Neuronal stem cell (in vitro differentiated cells): Measurements from ENCODE around the gene SMIM35.

Experiments used
- DNase-seq: peaks from one replicate; pipeline ENCODE4 v3.0.0-alpha.2; 2013; ENCODE audit warnings: low spot score
- H2AFZ ChIP-seq: one replicate; pipeline ENCODE4 v1.6.1; 2013; ENCODE audit warnings: mild to moderate bottlenecking, low read length, inconsistent platforms
- H2AK5ac ChIP-seq: 2 replicates; pipeline ENCODE4 v1.6.1; 2013; ENCODE audit warnings: low read depth, mild to moderate bottlenecking, inconsistent platforms, low read length, moderate library complexity, mixed read lengths
- H2BK120ac ChIP-seq: 2 replicates; pipeline ENCODE4 v1.6.1; 2013; ENCODE audit warnings: low read depth, mild to moderate bottlenecking, inconsistent platforms, low read length, moderate library complexity, mixed read lengths
- H2BK12ac ChIP-seq: one replicate; pipeline ENCODE4 v1.6.1; 2013; ENCODE audit warnings: low read length, inconsistent platforms
- H2BK15ac ChIP-seq: 2 replicates; pipeline ENCODE4 v1.6.1; 2013; ENCODE audit warnings: mild to moderate bottlenecking, low read length, inconsistent platforms, mixed read lengths
- H2BK5ac ChIP-seq: one replicate; pipeline ENCODE4 v1.6.1; 2013; ENCODE audit warnings: inconsistent platforms, mild to moderate bottlenecking, low read length, moderate library complexity
- H3K14ac ChIP-seq: one replicate; pipeline ENCODE4 v1.6.1; 2013; ENCODE audit warnings: low read length, inconsistent platforms
- H3K18ac ChIP-seq: 2 replicates; pipeline ENCODE4 v1.6.1; 2013; ENCODE audit warnings: low read length, inconsistent platforms
- H3K23ac ChIP-seq: 2 replicates; pipeline ENCODE4 v1.6.1; 2013; ENCODE audit warnings: low read depth, mild to moderate bottlenecking, mixed read lengths, low read length, inconsistent platforms; ENCODE audit not compliant: poor library complexity
- H3K27ac ChIP-seq: replicated peaks from 3 replicates; pipeline ENCODE4 v1.5.1; 2013; ENCODE audit warnings: low read length, inconsistent platforms
- H3K27me3 ChIP-seq, 3 experiments: 2 replicates each; pipeline ENCODE4 v1.6.1; 2013; ENCODE audit warnings: low read length in 3 of 3, mild to moderate bottlenecking in 2 of 3, inconsistent platforms in 1 of 3, low read depth in 1 of 3, mixed read lengths in 1 of 3, moderate library complexity in 1 of 3; ENCODE audit not compliant: control insufficient read depth in 3 of 3, insufficient read depth in 3 of 3
- H3K36me3 ChIP-seq, 2 donors: replicated peaks in 1 of 2; 2 replicates each; pipeline ENCODE4 v1.6.1; 2013; ENCODE audit warnings: low read length in 2 of 2; ENCODE audit not compliant: control insufficient read depth in 2 of 2, insufficient read depth in 2 of 2
- H3K4ac ChIP-seq: 2 replicates; pipeline ENCODE4 v1.6.1; 2013; ENCODE audit warnings: inconsistent platforms, mild to moderate bottlenecking, low read length, moderate library complexity
- H3K4me1 ChIP-seq, 2 donors: 1 replicate in 1 of 2; 2 replicates in 1 of 2; pipeline ENCODE4 v1.6.1; 2013; ENCODE audit warnings: low read length in 2 of 2, low read depth in 1 of 2; ENCODE audit not compliant: control insufficient read depth in 2 of 2, insufficient read depth in 1 of 2
- H3K4me2 ChIP-seq: one replicate; pipeline ENCODE4 v1.6.1; 2013; ENCODE audit warnings: mild to moderate bottlenecking, low read length, inconsistent platforms; ENCODE audit not compliant: insufficient read depth, poor library complexity, severe bottlenecking
- H3K4me3 ChIP-seq, 2 donors: 2 replicates each; pipeline ENCODE4 v1.5.1; 2013; ENCODE audit warnings: low read length in 2 of 2, mild to moderate bottlenecking in 2 of 2, inconsistent platforms in 1 of 2, moderate library complexity in 1 of 2
- H3K79me1 ChIP-seq: one replicate; pipeline ENCODE4 v1.6.1; 2013; ENCODE audit warnings: low read depth, mild to moderate bottlenecking, inconsistent platforms, low read length, moderate library complexity
- H3K9ac ChIP-seq: one replicate; pipeline ENCODE4 v1.6.1; 2013; ENCODE audit warnings: mild to moderate bottlenecking, low read depth, low read length, inconsistent platforms; ENCODE audit not compliant: poor library complexity
- H3K9me3 ChIP-seq, 2 donors: replicated peaks in 1 of 2; 2 replicates each; pipeline versions ENCODE3 to v1.6.1; 2013; ENCODE audit warnings: low read length in 2 of 2, mild to moderate bottlenecking in 2 of 2, inconsistent platforms in 1 of 2, low read depth in 1 of 2, mixed read lengths in 1 of 2, moderate library complexity in 1 of 2; ENCODE audit not compliant: control insufficient read depth in 2 of 2, insufficient read depth in 1 of 2
- H4K8ac ChIP-seq: one replicate; pipeline ENCODE4 v1.6.1; 2013; ENCODE audit warnings: low read depth, mild to moderate bottlenecking, inconsistent platforms, low read length, moderate library complexity
- H4K91ac ChIP-seq: one replicate; pipeline ENCODE4 v1.6.1; 2013; ENCODE audit warnings: low read length, low read depth, mild to moderate bottlenecking, inconsistent platforms; ENCODE audit not compliant: poor library complexity
- WGBS, 2 donors: extraction: QIAGEN DNeasy Blood & Tissue Kit; methylation state at CpG; one replicate each; pipeline ENCODE4 v1.1.7; 2013; ENCODE audit warnings: missing lambda C conversion rate in 2 of 2, mixed read lengths in 1 of 2; ENCODE audit not compliant: insufficient read length in 2 of 2, insufficient replicate concordance in 1 of 2; ENCODE audit errors: extremely low coverage in 2 of 2; 5-methylcytosine and 5-hydroxymethylcytosine counted together

SMIM35 gene

GRCh38 chr11:117986981-117987574 is 99.7 kb downstream of the SMIM35 start:
- H3K14ac ChIP-seq, result no peak overlapping the region
- no peaks in the 10 kb centered on the region for H3K79me1 ChIP-seq
- H2BK120ac ChIP-seq, result no peak overlapping the region
- H3K9me3 ChIP-seq, result no peaks in the 10 kb centered on the region
- DNase-seq, result no peak
- H2AFZ ChIP-seq, result no peak overlapping the region
- no peak overlapping the region for H2BK15ac ChIP-seq
- peaks cover 0 to 55% (median 22%) of the 10 kb centered on the region in 3 experiments for H3K27me3 ChIP-seq
- no peak overlapping the region for H3K9ac ChIP-seq
- H2AK5ac ChIP-seq, result no peak overlapping the region
- no peak overlapping the region for H3K18ac ChIP-seq
- H3K4ac ChIP-seq, result no peak overlapping the region
- H4K8ac ChIP-seq, result no peak overlapping the region
- no peak overlapping the region for H3K4me3 ChIP-seq
- no peak overlapping the region for H3K23ac ChIP-seq
- WGBS, 2 donors, result no CpG with 5 or more reads among the region's 15 CpGs
- H3K4me1 ChIP-seq, result peaks cover 1 to 3% of the 10 kb centered on the region in 2 donors
- H2BK5ac ChIP-seq, result no peak overlapping the region
- no peak overlapping the region for H4K91ac ChIP-seq
- H3K4me2 ChIP-seq, result no peak overlapping the region
- H3K36me3 ChIP-seq, result no peaks in the 10 kb centered on the region
- no peak overlapping the region for H3K27ac ChIP-seq
- H2BK12ac ChIP-seq, result no peak overlapping the region

DNA sequence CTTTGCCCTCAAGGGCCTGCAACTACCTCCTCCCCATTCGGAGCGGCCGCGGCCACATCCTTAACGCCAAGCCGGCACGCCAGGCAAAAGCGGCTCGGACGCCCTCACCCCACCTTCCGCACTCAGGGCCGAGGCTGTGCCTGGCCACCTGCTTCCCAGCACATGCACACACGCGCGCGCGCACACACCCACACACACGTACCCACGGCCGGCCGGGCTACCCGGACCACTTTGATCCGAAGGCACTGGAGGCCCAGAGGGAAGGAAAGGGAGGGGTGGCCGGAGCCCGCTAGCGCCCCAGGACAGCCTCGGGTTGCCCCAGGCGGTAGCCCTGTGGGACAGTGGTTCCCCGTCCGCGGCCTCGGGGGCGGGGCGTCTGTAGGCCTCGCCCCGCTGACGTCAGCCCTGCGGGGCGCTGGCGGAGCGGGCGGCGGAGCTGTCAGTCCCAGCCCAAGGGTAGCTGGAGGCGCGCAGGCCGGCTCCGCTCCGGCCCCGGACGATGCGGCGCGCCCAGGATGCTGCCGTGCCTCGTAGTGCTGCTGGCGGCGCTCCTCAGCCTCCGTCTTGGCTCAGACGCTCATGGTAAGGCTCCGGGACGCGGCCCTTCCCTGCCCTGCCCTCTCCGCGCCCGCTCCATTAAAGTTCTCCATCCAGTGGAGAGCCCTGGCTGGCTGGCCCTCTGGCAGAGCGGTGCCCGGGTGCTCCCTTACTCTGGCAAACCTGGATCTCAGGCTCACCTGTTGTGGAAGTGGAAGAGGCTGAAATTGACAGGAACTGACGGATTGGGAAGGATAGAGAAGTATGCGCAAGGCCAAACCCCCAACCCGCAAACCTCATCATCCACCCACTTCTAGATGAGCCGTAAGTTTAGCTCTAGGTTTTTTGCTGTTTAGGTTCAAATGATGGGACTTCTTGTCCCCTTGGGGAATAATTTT is 100.5 kb downstream of the SMIM35 start, which contains the start of gene IL10RA:
TSS of gene IL10RA (plus strand) at position 442 of the 935 bp plus-strand sequence. CDS start at position 516, 74 bp downstream.
- peak within 1 kb of the TSS; percentile 74 for H3K14ac ChIP-seq
- no peak within 1 kb of the TSS for H2BK5ac ChIP-seq
- peak; percentile 86 for DNase-seq
- H2AK5ac ChIP-seq, result no peak within 1 kb of the TSS
- H3K4me3 ChIP-seq, result peak within 1 kb of the TSS; percentile 47 to 81
- H2BK120ac ChIP-seq, result peak within 1 kb of the TSS; percentile 94
- no peaks in the 10 kb centered on the region for H3K79me1 ChIP-seq
- peak within 1 kb of the TSS; percentile 90 for H3K23ac ChIP-seq
- H2BK12ac ChIP-seq, result peak within 1 kb of the TSS; percentile 78
- H3K9me3 ChIP-seq, result no peaks in the 10 kb centered on the region
- peak within 1 kb of the TSS; percentile 79 for H3K4me2 ChIP-seq
- no peaks in the 10 kb centered on the region for H3K36me3 ChIP-seq
- H3K27ac ChIP-seq, result no peak within 1 kb of the TSS
- peaks cover 0 to 55% (median 22%) of the 10 kb centered on the region in 3 experiments for H3K27me3 ChIP-seq
- peak within 1 kb of the TSS; percentile 43 for H3K4ac ChIP-seq
- H3K18ac ChIP-seq, result peak within 1 kb of the TSS; percentile 97
- peak within 1 kb of the TSS; percentile 68 for H4K91ac ChIP-seq
- WGBS, 2 donors, result no CpG with 5 or more reads among the region's 71 CpGs
- H3K4me1 ChIP-seq, result peaks cover 1 to 3% of the 10 kb centered on the region in 2 donors
- peak within 1 kb of the TSS; percentile 92 for H4K8ac ChIP-seq
- peak within 1 kb of the TSS; percentile 86 for H2BK15ac ChIP-seq
- peak within 1 kb of the TSS; percentile 99 for H2AFZ ChIP-seq
- H3K9ac ChIP-seq, result peak within 1 kb of the TSS; percentile 92

DNA sequence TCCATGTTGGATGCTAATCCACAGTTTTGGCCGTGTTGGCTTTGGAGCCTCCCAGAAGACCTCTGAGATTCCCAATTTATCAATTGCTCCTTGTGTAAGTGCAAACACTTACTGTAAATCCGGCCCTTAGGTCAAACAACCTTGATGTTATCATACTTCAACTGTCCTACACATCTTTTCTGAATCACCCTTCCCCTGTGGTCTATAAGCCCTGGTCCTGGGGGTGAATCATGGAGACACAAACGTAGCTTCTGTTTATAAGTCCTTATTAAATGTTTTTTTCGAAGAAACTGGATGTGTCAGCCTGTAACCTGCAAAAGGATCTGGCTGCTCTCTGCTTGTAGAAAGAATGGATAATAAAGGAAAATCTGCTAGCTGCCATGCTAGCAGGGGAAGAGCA is 102.3 kb downstream of the SMIM35 start:
- Histone ChIP-seq H2BK5ac (no peak overlapping the region), H2BK120ac (no peak overlapping the region), H3K4me3 (no peak overlapping the region), H3K23ac (no peak overlapping the region), H4K91ac (no peak overlapping the region), H3K9me3 (no peaks in the 10 kb centered on the region), H2BK12ac (no peak overlapping the region), H4K8ac (no peak overlapping the region), H3K79me1 (no peaks in the 10 kb centered on the region), H3K9ac (no peak overlapping the region), H3K36me3 (no peaks in the 10 kb centered on the region), H2AK5ac (no peak overlapping the region), H3K4me1 (peaks cover 1 to 3% of the 10 kb centered on the region in 2 donors), H3K27me3 (peaks cover 0 to 51% (median 22%) of the 10 kb centered on the region in 3 experiments), H3K18ac (no peak overlapping the region), H3K27ac (no peak overlapping the region), H3K14ac (no peak overlapping the region), H2AFZ (no peak overlapping the region), H2BK15ac (no peak overlapping the region), H3K4me2 (no peak overlapping the region), H3K4ac (no peak overlapping the region)
- WGBS, 2 donors, result no CpG with 5 or more reads among the region's 4 CpGs
- DNase-seq, result no peak

DNA sequence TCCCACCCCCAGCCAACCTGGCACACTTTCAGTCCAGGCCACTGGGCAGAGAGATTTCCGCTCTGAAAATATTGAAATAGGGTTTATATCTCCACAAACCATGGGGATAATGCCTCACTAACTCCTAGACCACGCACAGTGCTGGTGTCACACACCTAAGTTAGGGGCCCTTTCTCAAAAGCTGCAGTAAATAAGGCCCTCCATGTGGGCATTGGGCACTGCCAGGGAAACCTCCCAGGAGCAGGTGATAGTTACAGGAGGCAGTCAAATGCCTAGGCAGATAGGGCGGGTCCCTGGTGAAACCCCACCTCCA is 103.6 kb downstream of the SMIM35 start:
- no peak overlapping the region for H3K4me2 ChIP-seq
- H3K4me1 ChIP-seq, result peaks cover 1 to 3% of the 10 kb centered on the region in 2 donors
- H3K14ac ChIP-seq, result no peak overlapping the region
- no peaks in the 10 kb centered on the region for H3K36me3 ChIP-seq
- H3K9me3 ChIP-seq, result no peaks in the 10 kb centered on the region
- H2BK120ac ChIP-seq, result no peak overlapping the region
- no peak overlapping the region for H4K8ac ChIP-seq
- H3K79me1 ChIP-seq, result no peaks in the 10 kb centered on the region
- no peak overlapping the region for H3K4me3 ChIP-seq
- no peak overlapping the region for H3K4ac ChIP-seq
- no peak overlapping the region for H2AK5ac ChIP-seq
- no peak overlapping the region for H3K9ac ChIP-seq
- H3K27ac ChIP-seq, result no peak overlapping the region
- H2BK12ac ChIP-seq, result no peak overlapping the region
- H4K91ac ChIP-seq, result no peak overlapping the region
- H3K23ac ChIP-seq, result no peak overlapping the region
- no peak overlapping the region for H3K18ac ChIP-seq
- H2AFZ ChIP-seq, result no peak overlapping the region
- peaks cover 0 to 41% (median 19%) of the 10 kb centered on the region in 3 experiments for H3K27me3 ChIP-seq
- WGBS, 2 donors, result no CpG with 5 or more reads among the region's 3 CpGs
- no peak overlapping the region for H2BK15ac ChIP-seq
- H2BK5ac ChIP-seq, result no peak overlapping the region
- no peak for DNase-seq
